Measurements from ENCODE around the gene MFSD8. TPM values are rescaled to one million over a fixed set of nuclear protein-coding genes. Genes with fewer than 3 reads are reported as not detected.
A peak's percentile ranks its signal among the peaks of the same experiment; 100 is the strongest.
"Not testable (repeated sequence)": the region's sequence is repeated elsewhere in the genome, so short reads cannot be mapped to it uniquely, and the experiment has no call there.

Gene MFSD8
- polyA plus RNA-seq, 4 donors: 9.9 to 31.4 (median 15.7) TPM

DNA sequence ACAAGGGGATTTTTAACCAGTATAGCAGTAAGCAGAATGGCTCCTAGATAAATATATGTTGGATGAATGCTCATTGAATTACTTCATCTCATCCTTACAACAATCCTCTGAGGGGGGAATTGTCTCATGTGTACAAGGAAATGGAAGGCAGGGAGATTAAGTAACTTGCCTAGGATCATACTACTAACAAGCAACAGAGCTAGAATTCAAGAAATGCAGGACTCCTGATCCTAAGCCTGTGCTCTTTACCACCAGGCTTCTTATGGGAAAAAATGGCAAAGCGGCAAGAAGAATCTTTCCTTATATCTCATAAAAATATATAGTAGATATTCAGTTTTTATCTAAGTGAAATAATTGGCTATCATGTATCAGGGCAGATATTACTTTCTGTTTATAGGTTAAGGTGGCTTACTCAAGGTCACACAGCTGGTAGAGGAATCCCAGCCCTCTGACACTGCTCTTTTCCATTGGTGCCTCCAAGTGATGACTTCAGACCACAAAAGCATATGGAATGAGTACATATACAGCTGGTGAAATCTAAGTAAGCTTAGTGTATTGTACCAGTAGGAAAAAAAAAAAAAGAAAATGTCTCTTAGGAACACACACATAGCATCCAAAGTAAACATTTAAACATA, 2.3 kb upstream of the MFSD8 start:
- Histone ChIP-seq H3K27ac (ENCODE audit: low read depth in 1 of 3, low read length in 2 of 3) (no peak overlapping the region), H3K4me1 (ENCODE audit: control insufficient read depth in 3 of 3, insufficient read depth in 2 of 3, low read depth in 1 of 3, low read length in 2 of 3) (peaks cover 2 to 4% (median 3%) of the 10 kb centered on the region in 3 donors), H3K9me3 (ENCODE audit: control insufficient read depth in 2 of 2, insufficient read depth in 1 of 2, low read depth in 1 of 2, low read length in 1 of 2) (no peaks in the 10 kb centered on the region), H3K4me3 (ENCODE audit: low read depth in 1 of 3, low read length in 3 of 3) (peak overlapping the region in 1 of 3 donors; percentile 11), H3K27me3 (ENCODE audit: control insufficient read depth in 3 of 3, insufficient read depth in 3 of 3, low read length in 3 of 3) (no peaks in the 10 kb centered on the region), H3K36me3 (ENCODE audit: control insufficient read depth in 3 of 3, insufficient read depth in 2 of 3, low read depth in 1 of 3, low read length in 3 of 3) (peaks cover 0 to 7% (median 0%) of the 10 kb centered on the region in 3 donors)
- DNase-seq: peak; percentile 5 to 7
- WGBS, 3 donors: 72 to 98% (median 90%) methylated on average over 1 of the region's 1 CpG
- FAIRE-seq: no peak

DNA sequence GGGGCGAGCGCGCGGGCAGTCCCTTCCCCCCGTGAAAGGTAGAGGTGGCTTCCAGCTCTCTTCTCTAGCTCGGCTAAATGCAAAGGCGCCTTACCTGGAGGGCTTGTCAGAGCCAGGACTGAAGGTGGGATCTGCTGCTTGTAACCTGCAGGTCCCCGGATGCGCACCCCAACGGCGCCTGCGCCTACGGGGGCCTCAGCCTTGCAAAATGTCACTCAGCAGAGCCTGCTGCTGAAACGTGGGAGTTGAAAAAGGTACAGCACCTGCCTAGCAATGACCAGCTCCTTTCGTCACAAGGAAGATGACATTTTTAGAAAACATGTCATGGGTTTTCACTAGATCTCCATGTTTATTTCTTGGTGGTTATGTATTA, 816 bp upstream of the MFSD8 start:
- no peak for FAIRE-seq
- Histone ChIP-seq H3K9me3 (ENCODE audit: control insufficient read depth in 2 of 2, insufficient read depth in 1 of 2, low read depth in 1 of 2, low read length in 1 of 2) (no peaks in the 10 kb centered on the region), H3K27me3 (ENCODE audit: control insufficient read depth in 3 of 3, insufficient read depth in 3 of 3, low read length in 3 of 3) (no peaks in the 10 kb centered on the region), H3K27ac (ENCODE audit: low read depth in 1 of 3, low read length in 2 of 3) (peak overlapping the region; percentile 91 to 100 (median 98)), H3K36me3 (ENCODE audit: control insufficient read depth in 3 of 3, insufficient read depth in 2 of 3, low read depth in 1 of 3, low read length in 3 of 3) (peaks cover 0 to 7% (median 0%) of the 10 kb centered on the region in 3 donors), H3K4me1 (ENCODE audit: control insufficient read depth in 3 of 3, insufficient read depth in 2 of 3, low read depth in 1 of 3, low read length in 2 of 3) (peaks cover 2 to 4% (median 3%) of the 10 kb centered on the region in 3 donors), H3K4me3 (ENCODE audit: low read depth in 1 of 3, low read length in 3 of 3) (peak overlapping the region; percentile 58 to 98 (median 86))
- WGBS, 3 donors: 1% methylated on average over 9 to 15 of the region's 15 CpGs
- DNase-seq: peak; percentile 69 to 89

DNA sequence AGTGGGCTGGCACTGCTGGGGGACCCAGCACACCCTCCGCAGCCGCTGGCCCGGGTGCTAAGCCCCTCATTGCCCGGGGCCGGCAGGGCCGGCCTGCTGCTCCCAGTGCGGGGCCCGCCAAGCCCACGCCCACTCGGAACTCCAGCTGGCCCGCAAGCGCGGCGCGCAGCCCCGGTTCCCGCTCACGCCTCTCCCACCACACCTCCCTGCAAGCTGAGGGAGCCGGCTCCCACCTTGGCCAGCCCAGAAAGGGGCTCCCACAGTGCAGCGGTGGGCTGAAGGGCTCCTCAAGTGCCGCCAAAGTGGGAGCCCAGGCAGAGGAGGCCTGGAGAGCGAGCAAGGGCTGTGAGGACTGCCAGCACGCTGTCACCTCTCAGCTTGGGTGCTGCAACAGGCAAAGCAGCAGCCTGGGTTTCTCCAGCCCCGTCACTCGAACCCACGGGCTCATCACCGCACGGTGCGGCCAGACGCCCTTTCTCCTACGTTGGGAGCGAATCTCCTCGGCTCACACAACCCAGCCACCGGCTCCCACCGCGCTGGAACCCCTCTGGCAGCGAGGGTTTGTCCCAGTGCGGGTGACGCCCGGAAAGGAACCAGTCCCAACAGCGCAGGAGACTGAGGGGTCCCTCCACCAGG, 429 bp downstream of the MFSD8 start:
- not testable (repeated sequence) for DNase-seq; H3K9me3 ChIP-seq (ENCODE audit: control insufficient read depth in 2 of 2, insufficient read depth in 1 of 2, low read depth in 1 of 2, low read length in 1 of 2); H3K36me3 ChIP-seq (ENCODE audit: control insufficient read depth in 3 of 3, insufficient read depth in 2 of 3, low read depth in 1 of 3, low read length in 3 of 3); H3K27me3 ChIP-seq (ENCODE audit: control insufficient read depth in 3 of 3, insufficient read depth in 3 of 3, low read length in 3 of 3); H3K4me1 ChIP-seq (ENCODE audit: control insufficient read depth in 3 of 3, insufficient read depth in 2 of 3, low read depth in 1 of 3, low read length in 2 of 3); FAIRE-seq
- H3K27ac ChIP-seq (ENCODE audit: low read depth in 1 of 3, low read length in 2 of 3): peak overlapping the region; percentile 98 to 100 (median 98)
- H3K4me3 ChIP-seq (ENCODE audit: low read depth in 1 of 3, low read length in 3 of 3): peak overlapping the region; percentile 75 to 98 (median 86)
- 0 to 1% (median 0%) methylated on average over 25 to 41 of the region's 41 CpGs for WGBS, 3 donors

DNA sequence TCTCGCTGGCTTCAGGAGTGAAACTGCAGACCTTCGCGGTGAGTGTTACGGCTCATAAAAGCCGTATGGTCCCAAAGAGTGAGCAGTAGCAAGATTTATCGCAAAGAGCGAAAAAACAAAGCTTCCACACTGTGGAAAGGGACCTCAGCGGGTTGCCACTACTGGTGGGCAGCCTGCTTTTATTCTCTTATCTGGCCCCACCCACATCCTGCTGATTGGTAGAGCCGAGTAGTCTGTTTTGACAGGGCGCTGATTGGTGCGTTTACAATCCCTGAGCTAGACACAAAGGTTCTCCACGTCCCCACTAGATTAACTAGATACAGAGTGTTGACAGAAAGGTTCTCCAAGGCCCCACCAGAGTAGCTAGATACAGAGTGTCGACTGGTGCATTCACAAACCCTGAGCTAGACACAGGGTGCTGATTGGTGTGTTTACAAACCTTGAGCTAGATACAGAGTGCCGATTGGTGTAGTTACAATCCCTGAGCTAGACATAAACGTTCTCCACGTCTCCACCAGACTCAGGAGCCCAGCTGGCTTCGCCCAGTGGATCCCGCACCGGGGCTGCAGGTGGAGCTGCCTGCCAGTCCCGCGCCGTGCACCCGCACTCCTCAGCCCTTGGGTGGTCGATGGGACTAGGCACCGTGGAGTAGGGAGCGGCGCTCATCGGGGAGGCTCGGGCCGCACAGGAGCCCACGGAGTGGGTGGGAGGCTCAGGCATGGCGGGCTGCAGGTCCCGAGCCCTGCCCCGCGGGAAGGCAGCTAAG, 1.2 kb downstream of the MFSD8 start:
- 45 to 52% (median 52%) methylated on average over 26 to 34 of the region's 35 CpGs for WGBS, 3 donors
- H3K27me3 ChIP-seq (ENCODE audit: control insufficient read depth in 3 of 3, insufficient read depth in 3 of 3, low read length in 3 of 3); H3K36me3 ChIP-seq (ENCODE audit: control insufficient read depth in 3 of 3, insufficient read depth in 2 of 3, low read depth in 1 of 3, low read length in 3 of 3); H3K9me3 ChIP-seq (ENCODE audit: control insufficient read depth in 2 of 2, insufficient read depth in 1 of 2, low read depth in 1 of 2, low read length in 1 of 2); FAIRE-seq; H3K4me1 ChIP-seq (ENCODE audit: control insufficient read depth in 3 of 3, insufficient read depth in 2 of 3, low read depth in 1 of 3, low read length in 2 of 3); H3K27ac ChIP-seq (ENCODE audit: low read depth in 1 of 3, low read length in 2 of 3); DNase-seq: not testable (repeated sequence)
- peak overlapping the region in 2 of 3 donors; percentile 34 to 86 for H3K4me3 ChIP-seq (ENCODE audit: low read depth in 1 of 3, low read length in 3 of 3)

DNA sequence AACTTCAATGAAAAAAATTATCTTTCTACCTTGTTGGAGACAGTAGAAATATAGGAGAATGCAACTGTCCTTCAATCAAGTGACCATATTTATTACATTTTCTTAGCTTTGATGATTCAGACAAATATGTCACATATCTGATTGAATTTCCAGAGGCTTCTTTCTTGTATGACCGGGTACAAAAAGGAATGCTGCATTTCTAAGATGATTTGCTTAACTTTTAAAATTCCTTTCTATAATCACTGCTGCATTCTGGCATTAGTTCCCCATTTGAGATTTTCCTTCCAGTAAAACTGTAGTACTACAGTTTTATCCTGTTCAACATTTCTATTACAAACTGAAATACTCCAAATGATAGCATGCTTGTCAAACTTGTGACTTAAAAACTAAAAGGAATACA, 5.2 kb downstream of the MFSD8 start:
- Histone ChIP-seq H3K4me3 (ENCODE audit: low read depth in 1 of 3, low read length in 3 of 3) (no peak overlapping the region), H3K4me1 (ENCODE audit: control insufficient read depth in 3 of 3, insufficient read depth in 2 of 3, low read depth in 1 of 3, low read length in 2 of 3) (no peaks in the 10 kb centered on the region), H3K27ac (ENCODE audit: low read depth in 1 of 3, low read length in 2 of 3) (no peak overlapping the region), H3K9me3 (ENCODE audit: control insufficient read depth in 2 of 2, insufficient read depth in 1 of 2, low read depth in 1 of 2, low read length in 1 of 2) (no peaks in the 10 kb centered on the region), H3K27me3 (ENCODE audit: control insufficient read depth in 3 of 3, insufficient read depth in 3 of 3, low read length in 3 of 3) (no peaks in the 10 kb centered on the region), H3K36me3 (ENCODE audit: control insufficient read depth in 3 of 3, insufficient read depth in 2 of 3, low read depth in 1 of 3, low read length in 3 of 3) (peaks cover 0 to 19% (median 2%) of the 10 kb centered on the region in 3 donors)
- no peak for DNase-seq
- WGBS, 3 donors: 83 to 89% (median 85%) methylated on average over 1 of the region's 1 CpG
- no peak for FAIRE-seq

DNA sequence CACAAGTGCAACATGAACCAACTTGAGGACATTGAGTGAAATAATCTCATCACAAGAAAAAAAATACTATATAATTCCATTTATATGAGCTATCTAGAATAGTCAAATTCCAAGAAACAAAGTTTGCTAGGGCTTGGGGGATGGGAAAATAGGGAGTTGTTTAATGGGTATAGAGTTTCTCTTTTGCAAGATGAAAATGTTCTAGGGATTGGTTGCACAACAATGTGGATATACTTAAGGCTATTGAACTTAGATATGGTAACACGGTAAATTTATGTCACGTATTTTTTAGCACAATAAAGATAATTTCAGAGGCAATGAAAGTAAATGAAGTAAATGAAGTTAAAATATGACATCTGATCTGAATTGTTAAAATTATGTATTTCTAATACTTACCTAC, 7.9 kb downstream of the MFSD8 start:
- FAIRE-seq: no peak
- no peaks in the 10 kb centered on the region for H3K27me3 ChIP-seq (ENCODE audit: control insufficient read depth in 3 of 3, insufficient read depth in 3 of 3, low read length in 3 of 3)
- H3K36me3 ChIP-seq (ENCODE audit: control insufficient read depth in 3 of 3, insufficient read depth in 2 of 3, low read depth in 1 of 3, low read length in 3 of 3): peaks cover 2 to 28% (median 2%) of the 10 kb centered on the region in 3 donors
- no peak overlapping the region for H3K27ac ChIP-seq (ENCODE audit: low read depth in 1 of 3, low read length in 2 of 3)
- H3K4me3 ChIP-seq (ENCODE audit: low read depth in 1 of 3, low read length in 3 of 3): no peak overlapping the region
- no peak for DNase-seq
- 94 to 97% (median 97%) methylated on average over 2 of the region's 2 CpGs for WGBS, 3 donors
- H3K4me1 ChIP-seq (ENCODE audit: control insufficient read depth in 3 of 3, insufficient read depth in 2 of 3, low read depth in 1 of 3, low read length in 2 of 3): no peaks in the 10 kb centered on the region
- H3K9me3 ChIP-seq (ENCODE audit: control insufficient read depth in 2 of 2, insufficient read depth in 1 of 2, low read depth in 1 of 2, low read length in 1 of 2): no peaks in the 10 kb centered on the region

DNA sequence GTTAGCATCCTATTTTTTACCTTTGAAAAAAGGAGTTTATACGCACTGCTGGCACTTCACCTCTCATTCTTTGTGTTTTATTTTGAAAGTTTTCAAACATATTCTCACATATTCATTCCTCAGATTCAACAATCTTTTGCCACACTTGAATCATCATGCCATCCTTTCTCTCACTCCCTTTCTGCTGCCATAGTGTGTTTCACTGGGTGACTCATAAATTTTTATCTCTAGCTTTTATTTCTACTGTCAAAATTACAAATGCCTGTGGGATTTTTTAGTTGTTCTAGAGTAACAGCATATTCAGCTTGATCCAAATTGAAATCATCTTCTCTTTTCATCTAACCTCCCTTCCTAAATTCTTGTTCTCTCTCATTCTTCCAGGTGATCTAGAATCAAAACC, 28.0 kb downstream of the MFSD8 start:
- H3K36me3 ChIP-seq (ENCODE audit: control insufficient read depth in 3 of 3, insufficient read depth in 2 of 3, low read depth in 1 of 3, low read length in 3 of 3): peaks cover 2 to 11% (median 3%) of the 10 kb centered on the region in 3 donors
- H3K27ac ChIP-seq (ENCODE audit: low read depth in 1 of 3, low read length in 2 of 3): no peak overlapping the region
- WGBS, 3 donors: 97 to 100% (median 97%) methylated on average over 1 of the region's 1 CpG
- H3K27me3 ChIP-seq (ENCODE audit: control insufficient read depth in 3 of 3, insufficient read depth in 3 of 3, low read length in 3 of 3): no peaks in the 10 kb centered on the region
- H3K4me3 ChIP-seq (ENCODE audit: low read depth in 1 of 3, low read length in 3 of 3): no peak overlapping the region
- H3K4me1 ChIP-seq (ENCODE audit: control insufficient read depth in 3 of 3, insufficient read depth in 2 of 3, low read depth in 1 of 3, low read length in 2 of 3): no peaks in the 10 kb centered on the region
- FAIRE-seq: no peak
- DNase-seq: no peak
- no peaks in the 10 kb centered on the region for H3K9me3 ChIP-seq (ENCODE audit: control insufficient read depth in 2 of 2, insufficient read depth in 1 of 2, low read depth in 1 of 2, low read length in 1 of 2)

DNA sequence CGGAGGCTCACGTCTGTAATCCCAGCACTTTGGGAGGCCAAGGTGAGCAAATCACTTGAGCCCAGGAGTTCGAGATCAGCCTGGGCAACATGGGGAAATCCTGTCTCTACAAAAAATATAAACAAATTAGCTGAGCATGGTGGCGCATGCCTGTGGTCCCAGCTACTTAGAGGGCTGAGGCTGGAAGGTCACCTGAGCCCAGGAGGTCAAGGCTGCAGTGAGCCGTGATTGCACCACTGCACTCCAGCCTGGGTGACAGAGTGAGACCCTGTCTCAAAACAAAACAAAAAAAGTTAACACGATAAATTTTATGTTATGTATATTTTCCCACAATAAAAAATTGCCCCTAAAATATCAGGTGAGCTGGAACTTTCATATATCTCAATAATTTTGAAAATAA, 33.1 kb downstream of the MFSD8 start:
- not testable (repeated sequence) for H3K27ac ChIP-seq (ENCODE audit: low read depth in 1 of 3, low read length in 2 of 3); FAIRE-seq; H3K4me1 ChIP-seq (ENCODE audit: control insufficient read depth in 3 of 3, insufficient read depth in 2 of 3, low read depth in 1 of 3, low read length in 2 of 3); DNase-seq; H3K9me3 ChIP-seq (ENCODE audit: control insufficient read depth in 2 of 2, insufficient read depth in 1 of 2, low read depth in 1 of 2, low read length in 1 of 2); H3K4me3 ChIP-seq (ENCODE audit: low read depth in 1 of 3, low read length in 3 of 3); H3K27me3 ChIP-seq (ENCODE audit: control insufficient read depth in 3 of 3, insufficient read depth in 3 of 3, low read length in 3 of 3)
- peaks cover 0 to 26% (median 5%) of the 10 kb centered on the region in 3 donors for H3K36me3 ChIP-seq (ENCODE audit: control insufficient read depth in 3 of 3, insufficient read depth in 2 of 3, low read depth in 1 of 3, low read length in 3 of 3)
- WGBS, 3 donors: 91 to 94% (median 93%) methylated on average over 6 of the region's 6 CpGs
